ENCODE data around the gene ERCC6L. TPM values are rescaled to one million over a fixed set of nuclear protein-coding genes. Genes with fewer than 3 reads are reported as not detected.
A peak's percentile ranks its signal among the peaks of the same experiment; 100 is the strongest.

ERCC6L gene
- total RNA-seq, 1 donor from 2014 or later, result 7.8 TPM

- Mint-ChIP-seq H3K4me1 (ENCODE audit: unreplicated experiment) (peaks cover 31% of the 10 kb centered on the region), H3K4me3 (no peak overlapping the region), H3K27me3 (no peaks in the 10 kb centered on the region), H3K27ac (no peak overlapping the region), H3K9me3 (no peaks in the 10 kb centered on the region), H3K36me3 (peaks cover 56% of the 10 kb centered on the region)
- DNase-seq (ENCODE audit: extremely low spot score, unreplicated experiment), result no peak
- TF ChIP-seq, protein P1, sequence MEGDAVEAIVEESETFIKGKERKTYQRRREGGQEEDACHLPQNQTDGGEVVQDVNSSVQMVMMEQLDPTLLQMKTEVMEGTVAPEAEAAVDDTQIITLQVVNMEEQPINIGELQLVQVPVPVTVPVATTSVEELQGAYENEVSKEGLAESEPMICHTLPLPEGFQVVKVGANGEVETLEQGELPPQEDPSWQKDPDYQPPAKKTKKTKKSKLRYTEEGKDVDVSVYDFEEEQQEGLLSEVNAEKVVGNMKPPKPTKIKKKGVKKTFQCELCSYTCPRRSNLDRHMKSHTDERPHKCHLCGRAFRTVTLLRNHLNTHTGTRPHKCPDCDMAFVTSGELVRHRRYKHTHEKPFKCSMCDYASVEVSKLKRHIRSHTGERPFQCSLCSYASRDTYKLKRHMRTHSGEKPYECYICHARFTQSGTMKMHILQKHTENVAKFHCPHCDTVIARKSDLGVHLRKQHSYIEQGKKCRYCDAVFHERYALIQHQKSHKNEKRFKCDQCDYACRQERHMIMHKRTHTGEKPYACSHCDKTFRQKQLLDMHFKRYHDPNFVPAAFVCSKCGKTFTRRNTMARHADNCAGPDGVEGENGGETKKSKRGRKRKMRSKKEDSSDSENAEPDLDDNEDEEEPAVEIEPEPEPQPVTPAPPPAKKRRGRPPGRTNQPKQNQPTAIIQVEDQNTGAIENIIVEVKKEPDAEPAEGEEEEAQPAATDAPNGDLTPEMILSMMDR (conservative IDR thresholded peaks at IDR 0.05), result no peak
Measured at GRCh38 chrX:72270316-72270866, 31.6 kb upstream of the ERCC6L start.

DNA sequence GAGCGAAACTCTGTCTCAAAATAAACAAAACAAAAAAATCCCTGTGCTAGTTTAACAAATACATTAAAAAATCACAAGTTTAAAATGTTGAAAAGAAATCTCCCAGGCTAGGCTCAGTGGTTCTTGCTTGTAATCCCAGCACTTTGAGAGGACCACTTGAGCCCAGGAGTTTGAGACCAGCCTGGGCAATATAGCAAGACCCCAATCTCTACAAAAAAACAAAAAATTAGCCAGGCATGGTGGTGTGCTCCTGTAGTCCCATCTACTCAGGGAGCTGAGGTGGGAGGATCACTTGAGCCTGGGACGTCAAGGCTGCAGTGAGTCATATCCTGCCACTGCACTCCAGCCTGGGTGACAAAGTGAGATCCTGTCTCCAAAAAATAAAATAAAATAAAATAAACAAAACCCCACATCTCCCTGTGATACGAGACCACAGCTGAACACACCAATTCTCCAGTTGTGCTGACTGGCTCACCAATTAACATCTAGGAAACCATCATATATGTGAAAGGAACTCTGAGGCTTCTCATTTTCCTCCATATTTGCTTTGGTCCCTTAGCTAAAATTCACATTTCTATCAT is 30.9 kb upstream of the ERCC6L start:
- H3K36me3 Mint-ChIP-seq, result peaks cover 50% of the 10 kb centered on the region
- no peaks in the 10 kb centered on the region for H3K27me3 Mint-ChIP-seq
- TF ChIP-seq, protein P1 (conservative IDR thresholded peaks at IDR 0.05), result no peak
- no peak for DNase-seq (ENCODE audit: extremely low spot score, unreplicated experiment)
- no peaks in the 10 kb centered on the region for H3K9me3 Mint-ChIP-seq
- no peak overlapping the region for H3K4me3 Mint-ChIP-seq
- peaks cover 25% of the 10 kb centered on the region for H3K4me1 Mint-ChIP-seq (ENCODE audit: unreplicated experiment)
- no peak overlapping the region for H3K27ac Mint-ChIP-seq

- TF ChIP-seq, protein P1 (conservative IDR thresholded peaks at IDR 0.05), result no peak
- Mint-ChIP-seq H3K36me3 (peaks cover 40% of the 10 kb centered on the region), H3K27ac (no peak overlapping the region), H3K4me3 (no peak overlapping the region), H3K27me3 (no peaks in the 10 kb centered on the region), H3K9me3 (no peaks in the 10 kb centered on the region), H3K4me1 (ENCODE audit: unreplicated experiment) (peaks cover 15% of the 10 kb centered on the region)
- no peak for DNase-seq (ENCODE audit: extremely low spot score, unreplicated experiment)
Measured at GRCh38 chrX:72268597-72269365, 30.0 kb upstream of the ERCC6L start.

- H3K27me3 Mint-ChIP-seq, result no peaks in the 10 kb centered on the region
- no peaks in the 10 kb centered on the region for H3K9me3 Mint-ChIP-seq
- H3K4me3 Mint-ChIP-seq, result no peak overlapping the region
- TF ChIP-seq, protein P1 (conservative IDR thresholded peaks at IDR 0.05), result no peak
- no peak overlapping the region for H3K27ac Mint-ChIP-seq
- DNase-seq (ENCODE audit: extremely low spot score, unreplicated experiment), result no peak
- H3K4me1 Mint-ChIP-seq (ENCODE audit: unreplicated experiment), result peaks cover 5% of the 10 kb centered on the region
- peaks cover 18% of the 10 kb centered on the region for H3K36me3 Mint-ChIP-seq
Measured at GRCh38 chrX:72265263-72265662, 26.4 kb upstream of the ERCC6L start.

- no peak for DNase-seq (ENCODE audit: extremely low spot score, unreplicated experiment)
- Mint-ChIP-seq H3K27ac (peak overlapping the region; percentile 68), H3K4me3 (no peak overlapping the region), H3K9me3 (no peaks in the 10 kb centered on the region), H3K36me3 (no peaks in the 10 kb centered on the region), H3K4me1 (ENCODE audit: unreplicated experiment) (peaks cover 14% of the 10 kb centered on the region), H3K27me3 (peaks cover 3% of the 10 kb centered on the region)
- TF ChIP-seq, protein P1 (conservative IDR thresholded peaks at IDR 0.05), result no peak
Measured at GRCh38 chrX:72262077-72262476, 23.2 kb upstream of the ERCC6L start.
